Neural progenitor cell (in vitro differentiated cells): Measurements from ENCODE around the gene ADSS1. TPM values are rescaled to one million over a fixed set of nuclear protein-coding genes. Genes with fewer than 3 reads are reported as not detected.
A peak's percentile ranks its signal among the peaks of the same experiment; 100 is the strongest.

Experiments used
- DNase-seq: peaks from one replicate; pipeline ENCODE4 v3.0.0-alpha.2; 2016; ENCODE audit warnings: low spot score
- H2AFZ ChIP-seq: fragments of 200-600 bp; sonication (generic); replicated peaks from 2 replicates; pipeline ENCODE4 v1.6.1; 2016; ENCODE audit warnings: antibody characterized with exemption
- H3F3A ChIP-seq: fragments of 200-600 bp; sonication (generic); 2 replicates; pipeline ENCODE4 v1.6.1; 2016; ENCODE audit warnings: antibody characterized with exemption, low read depth
- H3K27ac ChIP-seq: fragments of 200-600 bp; sonication (generic); 2 replicates; pipeline ENCODE4 v1.5.1; 2016; ENCODE audit warnings: mild to moderate bottlenecking
- H3K27me3 ChIP-seq: fragments of 200-600 bp; sonication (generic); 2 replicates; pipeline ENCODE4 v1.6.1; 2016; ENCODE audit warnings: mild to moderate bottlenecking, moderate library complexity
- H3K36me3 ChIP-seq: fragments of 200-600 bp; sonication (generic); 2 replicates; pipeline ENCODE4 v1.5.1; 2016
- H3K4me1 ChIP-seq: fragments of 200-600 bp; sonication (generic); 2 replicates; pipeline ENCODE4 v1.6.1; 2016; ENCODE audit warnings: mixed run types
- H3K4me2 ChIP-seq: fragments of 200-600 bp; sonication (generic); 2 replicates; pipeline ENCODE4 v1.6.1; 2016
- H3K4me3 ChIP-seq: fragments of 200-600 bp; sonication (generic); 2 replicates; pipeline ENCODE4 v1.5.1; 2016
- H3K79me2 ChIP-seq: fragments of 200-600 bp; sonication (generic); 2 replicates; pipeline ENCODE4 v1.6.1; 2016; ENCODE audit warnings: low read depth
- H3K9ac ChIP-seq: fragments of 200-600 bp; sonication (generic); 2 replicates; pipeline ENCODE4 v1.6.1; 2016
- H3K9me3 ChIP-seq: fragments of 200-600 bp; sonication (generic); 2 replicates; pipeline ENCODE4 v1.5.1; 2016; ENCODE audit warnings: low read depth
- H4K20me1 ChIP-seq: fragments of 200-600 bp; sonication (generic); 2 replicates; pipeline ENCODE4 v1.6.1; 2016; ENCODE audit warnings: low read depth
- H3K27ac Mint-ChIP-seq: 3 replicates; pipeline ENCODE4 v1.8.0; 2021; ENCODE audit warnings: mixed read lengths
- H3K27me3 Mint-ChIP-seq: 2 replicates; pipeline ENCODE4 v1.8.0; 2022; ENCODE audit warnings: low read depth, mild to moderate bottlenecking, inconsistent platforms, moderate library complexity, mixed read lengths; ENCODE audit not compliant: insufficient read depth
- H3K36me3 Mint-ChIP-seq: 3 replicates; pipeline ENCODE4 v1.8.0; 2021; ENCODE audit warnings: mixed read lengths
- H3K4me1 Mint-ChIP-seq: 3 replicates; pipeline ENCODE4 v1.8.0; 2021; ENCODE audit warnings: mixed read lengths
- H3K4me3 Mint-ChIP-seq: 3 replicates; pipeline ENCODE4 v1.8.0; 2021; ENCODE audit warnings: mild to moderate bottlenecking, moderate library complexity, mixed read lengths
- H3K9me3 Mint-ChIP-seq: 3 replicates; pipeline ENCODE4 v1.8.0; 2020; ENCODE audit warnings: mixed read lengths
- CTCF ChIP-seq: fragments of 200-600 bp; sonication (generic); IDR thresholded peaks from 2 replicates; pipeline ENCODE4 v1.5.1; 2017; ENCODE audit warnings: antibody characterized with exemption, mild to moderate bottlenecking
- EZH2 ChIP-seq: fragments of 200-600 bp; sonication (generic); IDR thresholded peaks from 2 replicates; pipeline ENCODE4 v1.6.1; 2017; ENCODE audit warnings: antibody characterized with exemption, mild to moderate bottlenecking, moderate library complexity
- EZH2phosphoT487 ChIP-seq: fragments of 200-600 bp; sonication (generic); IDR thresholded peaks from 2 replicates; pipeline ENCODE4 v1.6.1; 2017; ENCODE audit warnings: antibody characterized with exemption
- total RNA-seq: library from RNA; depleted of rRNA; stranded (reverse); fragments of >200 nt; gene quantifications from 2 replicates; pipeline ENCODE4 v1.2.3, GENCODE V29; 2015; ENCODE audit warnings: low replicate concordance

Gene ADSS1
- total RNA-seq, 1 donor from 2014 or later, result 26.4 TPM

- H3F3A ChIP-seq, result no peaks in the 10 kb centered on the region
- Mint-ChIP-seq H3K4me3 (no peak overlapping the region), H3K4me1 (peaks cover 24% of the 10 kb centered on the region), H3K9me3 (no peaks in the 10 kb centered on the region), H3K27me3 (peaks cover 4% of the 10 kb centered on the region), H3K27ac (peak overlapping the region; percentile 63), H3K36me3 (no peaks in the 10 kb centered on the region)
- no peak for TF ChIP-seq EZH2phosphoT487
- no peak for TF ChIP-seq CTCF
- no peak for TF ChIP-seq EZH2
- H3K4me2 ChIP-seq, result peak overlapping the region; percentile 18
- no peak overlapping the region for H3K27ac ChIP-seq
- H3K4me1 ChIP-seq, result peaks cover 17% of the 10 kb centered on the region
- no peaks in the 10 kb centered on the region for H3K9me3 ChIP-seq
- no peak overlapping the region for H3K9ac ChIP-seq
- DNase-seq, result peak; percentile 47
- H3K4me3 ChIP-seq, result no peak overlapping the region
- H3K27me3 ChIP-seq, result no peaks in the 10 kb centered on the region
- H3K79me2 ChIP-seq, result peaks cover 3% of the 10 kb centered on the region
- H2AFZ ChIP-seq, result no peak overlapping the region
- H4K20me1 ChIP-seq, result peaks cover 22% of the 10 kb centered on the region
- H3K36me3 ChIP-seq, result no peaks in the 10 kb centered on the region
These were observed 26.0 kb upstream of the ADSS1 start for GRCh38 chr14:104697892-104698583.

- H3K27me3 ChIP-seq, result no peaks in the 10 kb centered on the region
- Mint-ChIP-seq H3K36me3 (no peaks in the 10 kb centered on the region), H3K27me3 (peaks cover 4% of the 10 kb centered on the region), H3K9me3 (no peaks in the 10 kb centered on the region), H3K4me3 (no peak overlapping the region), H3K27ac (peak overlapping the region; percentile 63), H3K4me1 (peaks cover 24% of the 10 kb centered on the region)
- no peak for DNase-seq
- H3K27ac ChIP-seq, result no peak overlapping the region
- no peak overlapping the region for H3K9ac ChIP-seq
- H3K4me3 ChIP-seq, result no peak overlapping the region
- peaks cover 18% of the 10 kb centered on the region for H4K20me1 ChIP-seq
- H3K36me3 ChIP-seq, result no peaks in the 10 kb centered on the region
- TF ChIP-seq EZH2phosphoT487 (no peak), CTCF (no peak), EZH2 (no peak)
- H3K4me1 ChIP-seq, result peaks cover 17% of the 10 kb centered on the region
- no peaks in the 10 kb centered on the region for H3F3A ChIP-seq
- no peak overlapping the region for H3K4me2 ChIP-seq
- no peaks in the 10 kb centered on the region for H3K9me3 ChIP-seq
- H2AFZ ChIP-seq, result no peak overlapping the region
- H3K79me2 ChIP-seq, result peaks cover 3% of the 10 kb centered on the region
These were observed 25.2 kb upstream of the ADSS1 start for GRCh38 chr14:104698688-104699425.

DNA sequence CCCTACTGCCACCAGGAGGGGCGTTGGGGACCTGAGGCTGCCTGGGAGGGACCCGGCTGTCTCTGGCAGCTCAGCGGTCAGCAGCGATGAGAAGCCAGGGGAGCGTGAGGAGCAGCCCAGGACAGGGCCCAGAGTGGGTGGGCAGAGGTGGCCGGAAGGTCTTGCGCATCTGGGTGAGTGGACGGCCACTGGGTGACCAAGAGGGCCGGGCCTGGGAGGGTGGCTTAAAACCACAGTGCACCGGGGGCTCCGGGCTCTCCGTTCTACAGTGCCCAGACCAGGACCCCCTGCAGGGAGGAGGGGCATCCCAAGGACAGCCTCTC lies 24.6 kb upstream of the ADSS1 start:
- no peaks in the 10 kb centered on the region for H3F3A ChIP-seq

More for the DNA sequence above, 24.6 kb upstream of the ADSS1 start:
- H3K79me2 ChIP-seq, result peaks cover under 1% of the 10 kb centered on the region
- H4K20me1 ChIP-seq, result peaks cover 15% of the 10 kb centered on the region
- Mint-ChIP-seq H3K4me3 (no peak overlapping the region), H3K4me1 (peaks cover 21% of the 10 kb centered on the region), H3K9me3 (peaks cover 3% of the 10 kb centered on the region), H3K27ac (no peak overlapping the region), H3K27me3 (peaks cover 5% of the 10 kb centered on the region), H3K36me3 (peaks cover 4% of the 10 kb centered on the region)
- H3K27me3 ChIP-seq, result no peaks in the 10 kb centered on the region
- no peak for DNase-seq
- no peaks in the 10 kb centered on the region for H3K9me3 ChIP-seq
- no peak overlapping the region for H3K27ac ChIP-seq
- no peaks in the 10 kb centered on the region for H3K36me3 ChIP-seq
- no peak overlapping the region for H3K4me2 ChIP-seq
- H3K9ac ChIP-seq, result no peak overlapping the region
- H3K4me1 ChIP-seq, result peaks cover 15% of the 10 kb centered on the region
- no peak overlapping the region for H2AFZ ChIP-seq
- TF ChIP-seq EZH2phosphoT487 (no peak), CTCF (no peak), EZH2 (no peak)
- no peak overlapping the region for H3K4me3 ChIP-seq
